ENCODE results near the gene SPATA31D1.

GRCh38 chr9:81980568-81980967, 8.0 kb upstream of the SPATA31D1 start:
- TF ChIP-seq CTCF (IDR thresholded peaks at IDR 0.05; ENCODE audit: low read length) = no peak
- no peak for TF ChIP-seq EZH2 (optimal IDR thresholded peaks at IDR 0.05; ENCODE audit: low read depth, low read length)

All from MM.1S (cell line).